SK-N-SH (cell line): ENCODE data around the gene MYCT1. TPM values are rescaled to one million over a fixed set of nuclear protein-coding genes. Genes with fewer than 3 reads are reported as not detected.

Source experiments
- CTCF ChIA-PET: fragments of 300-600, 350-600 bp; formaldehyde crosslinking; extraction: SDS; loops from one replicate; lab custom pipeline; 2021; lab: Yijun Ruan, JAX
- POLR2A ChIA-PET: fragments of 350-600 bp; sonication (Branson Sonifier 250); formaldehyde crosslinking; extraction: SDS; loops from one replicate; lab custom pipeline; 2020; ENCODE audit warnings: antibody characterized with exemption, inconsistent platforms; lab: Yijun Ruan, JAX
- DNase-seq: peaks from one replicate; pipeline ENCODE4 v3.0.0; 2012
- H2AFZ ChIP-seq: fragments of 200-600 bp; sonication (generic); 2 replicates; pipeline ENCODE4 v1.8.1; 2016; ENCODE audit warnings: antibody characterized with exemption, mild to moderate bottlenecking, low read depth
- H3F3A ChIP-seq: fragments of 200-600 bp; sonication (generic); replicated peaks from 2 replicates; pipeline ENCODE3; 2016; ENCODE audit warnings: antibody characterized with exemption, mild to moderate bottlenecking; ENCODE audit not compliant: insufficient read depth
- H3K27ac ChIP-seq, 2 experiments: fragments of 200-500 bp in 1 of 2; fragments of 200-600 bp in 1 of 2; sonication (Bioruptor generic) in 1 of 2; sonication (generic), shearing (Covaris generic) in 1 of 2; 2 replicates each; pipeline versions ENCODE4 v1.5.1 to v1.6.1; 2014 to 2016; ENCODE audit warnings: low read depth in 2 of 2, inconsistent platforms in 1 of 2, low read length in 1 of 2, mild to moderate bottlenecking in 1 of 2, mixed read lengths in 1 of 2
- H3K27me3 ChIP-seq: fragments of 200-600 bp; sonication (generic), shearing (Covaris generic); 2 replicates; pipeline ENCODE4 v1.6.1; 2016; ENCODE audit warnings: mixed run types; ENCODE audit not compliant: insufficient read depth
- H3K36me3 ChIP-seq, 2 experiments: fragments of 200-500 bp in 1 of 2; fragments of 200-600 bp in 1 of 2; sonication (Bioruptor generic) in 1 of 2; sonication (generic) in 1 of 2; replicated peaks in 1 of 2; 2 replicates each; pipeline versions ENCODE3 to v1.5.1; 2014 to 2016; ENCODE audit warnings: low read length in 1 of 2, mild to moderate bottlenecking in 1 of 2; ENCODE audit not compliant: insufficient read depth in 2 of 2, control insufficient read depth in 1 of 2
- H3K4me1 ChIP-seq, 2 experiments: fragments of 200-500 bp in 1 of 2; fragments of 200-600 bp in 1 of 2; sonication (Bioruptor generic) in 1 of 2; sonication (generic), shearing (Covaris generic) in 1 of 2; 2 replicates each; pipeline versions ENCODE4 v1.5.1 to v1.6.1; 2014 to 2016; ENCODE audit warnings: low read depth in 1 of 2, low read length in 1 of 2, mixed run types in 1 of 2; ENCODE audit not compliant: insufficient read depth in 2 of 2, control insufficient read depth in 1 of 2
- H3K4me2 ChIP-seq: fragments of 200-600 bp; sonication (generic), shearing (Covaris generic); 2 replicates; pipeline ENCODE4 v1.6.1; 2017; ENCODE audit warnings: mixed run types
- H3K4me3 ChIP-seq, 2 experiments: fragments of 200-500 bp in 1 of 2; fragments of 200-600 bp in 1 of 2; sonication (Bioruptor generic) in 1 of 2; sonication (generic), shearing (Covaris generic) in 1 of 2; 2 replicates each; pipeline versions ENCODE4 v1.5.1 to v1.8.1; 2014 to 2016; ENCODE audit warnings: low read depth in 2 of 2, inconsistent platforms in 1 of 2, low read length in 1 of 2, mild to moderate bottlenecking in 1 of 2, mixed read lengths in 1 of 2, moderate library complexity in 1 of 2
- H3K79me2 ChIP-seq: fragments of 200-600 bp; sonication (generic); 2 replicates; pipeline ENCODE4 v1.8.1; 2017; ENCODE audit warnings: mild to moderate bottlenecking; ENCODE audit not compliant: insufficient read depth
- H3K9ac ChIP-seq: fragments of 200-600 bp; sonication (generic); 2 replicates; pipeline ENCODE4 v1.6.1; 2017; ENCODE audit warnings: mixed run types
- H3K9me2 ChIP-seq: fragments of 200-600 bp; sonication (generic); 2 replicates; pipeline ENCODE4 v1.6.1; 2017; ENCODE audit warnings: mixed run types
- H3K9me3 ChIP-seq: fragments of 200-600 bp; sonication (generic); 2 replicates; pipeline ENCODE4 v1.6.1; 2017; ENCODE audit warnings: mixed run types, mild to moderate bottlenecking, moderate library complexity
- H4K20me1 ChIP-seq: fragments of 200-600 bp; sonication (generic); 2 replicates; pipeline ENCODE4 v1.6.1; 2017; ENCODE audit warnings: mild to moderate bottlenecking, mixed run types; ENCODE audit not compliant: insufficient read depth
- EP300 ChIP-seq, 2 experiments: IDR thresholded peaks; 2 replicates each; pipeline versions ENCODE4 v1.4.0 to v1.6.1; 2012; ENCODE audit warnings: borderline replicate concordance in 1 of 2, low read depth in 1 of 2, low read length in 1 of 2
- FOSL2 ChIP-seq: IDR thresholded peaks from 2 replicates; pipeline ENCODE4 v1.4.0; 2012; ENCODE audit warnings: low read depth, mild to moderate bottlenecking, moderate library complexity, borderline replicate concordance
- FOXJ3 ChIP-seq: sonication (generic); formaldehyde crosslinking; IDR thresholded peaks from 2 replicates; pipeline ENCODE4 v1.5.1; 2020; ENCODE audit warnings: mild to moderate bottlenecking, missing genetic modification reagents
- FOXM1 ChIP-seq: IDR thresholded peaks from 2 replicates; pipeline ENCODE4 v1.4.0; 2012; ENCODE audit warnings: low read depth, mild to moderate bottlenecking
- MXI1 ChIP-seq: IDR thresholded peaks from 2 replicates; pipeline ENCODE4 v1.6.1; 2012; ENCODE audit warnings: mild to moderate bottlenecking, low read depth, low read length, improper control_type of control experiment
- POLR2AphosphoS5 ChIP-seq: IDR thresholded peaks from 2 replicates; pipeline ENCODE4 v1.6.1; 2012; ENCODE audit warnings: low read depth, low read length
- RAD21 ChIP-seq: IDR thresholded peaks from 2 replicates; pipeline ENCODE4 v1.6.1; 2012; ENCODE audit warnings: mild to moderate bottlenecking, low read length
- RCOR1 ChIP-seq: fragments of 150-350 bp; IDR thresholded peaks from 2 replicates; pipeline ENCODE4 v1.6.1; 2017; ENCODE audit warnings: antibody characterized with exemption, low read length
- SIN3A ChIP-seq: IDR thresholded peaks from 2 replicates; pipeline ENCODE4 v1.6.1; 2012; ENCODE audit warnings: low read depth, mild to moderate bottlenecking, low read length, moderate library complexity, borderline replicate concordance
- SMC3 ChIP-seq: IDR thresholded peaks from 2 replicates; pipeline ENCODE4 v1.6.1; 2012; ENCODE audit warnings: low read depth, low read length, improper control_type of control experiment
- WGBS: methylation state at CpG from one replicate; pipeline ENCODE4 v1.1.6; 2017; ENCODE audit warnings: low lambda C conversion rate; 5-methylcytosine and 5-hydroxymethylcytosine counted together
- polyA plus RNA-seq, 3 experiments: library from polyadenylated mRNA; depleted of rRNA; stranded (reverse); fragments of >200 nt; gene quantifications; 2 replicates each; pipeline ENCODE4 v1.2.3, GENCODE V29; 2012
- TF ChIP-seq, protein P1 (sequence below): fragments of 200-600 bp; sonication (generic); IDR thresholded peaks from 2 replicates; pipeline ENCODE4 v1.6.1; 2017; ENCODE audit warnings: antibody characterized with exemption, mild to moderate bottlenecking, moderate library complexity
- TF ChIP-seq, protein P2 (sequence below): IDR thresholded peaks from 2 replicates; pipeline ENCODE4 v1.4.0; 2012; ENCODE audit warnings: low read depth, borderline replicate concordance

Gene MYCT1
- polyA plus RNA-seq, 1 of the 3 experiments (the other 2 are of a cell fraction): 7.6 TPM

GRCh38 chr6:152669895-152670294 lies 27.8 kb upstream of the MYCT1 start:
- Histone ChIP-seq H3F3A (peaks cover 18% of the 10 kb centered on the region), H3K4me3 (no peak overlapping the region), H3K27ac (peak overlapping the region in 1 of 2 experiments; percentile 92; a peak in 2 of 4 replicates), H3K4me1 (peaks cover 0 to 9% of the 10 kb centered on the region in 2 experiments; a peak in 2 of 4 replicates), H2AFZ (peak overlapping the region; percentile 77; the same call in 1 of the 2 replicates), H3K27me3 (no peaks in the 10 kb centered on the region), H3K4me2 (no peak overlapping the region), H3K9me3 (0 out of 2 replicates have a peak, but pooled peaks cover 2% of the 10 kb centered on the region), H3K9me2 (no peaks in the 10 kb centered on the region), H3K36me3 (no peaks in the 10 kb centered on the region), H3K79me2 (no peaks in the 10 kb centered on the region), H4K20me1 (no peaks in the 10 kb centered on the region), H3K9ac (no peak overlapping the region; the same call in 1 of the 2 replicates)
- POLR2A ChIA-PET: no interaction called here
- CTCF ChIA-PET: interaction anchor here (0.6 to 2.9 kb wide), 20 partner anchors 8 to 539 kb away, joined by 3 to 13 read pairs (median 4); partner anchors contain the start of gene SYNE1
- TF ChIP-seq FOXM1 (no peak), SIN3A (no peak), RCOR1 (no peak), FOXJ3 (CRISPR knock-in tag) (no peak), SMC3 (peak; percentile 52), EP300 (IDR thresholded peaks at IDR 0.05; ENCODE audit: borderline replicate concordance in 1 of 2, low read depth in 1 of 2, low read length in 1 of 2) (no peak), POLR2AphosphoS5 (no peak), RAD21 (peak; percentile 78)
- TF ChIP-seq, protein P1, sequence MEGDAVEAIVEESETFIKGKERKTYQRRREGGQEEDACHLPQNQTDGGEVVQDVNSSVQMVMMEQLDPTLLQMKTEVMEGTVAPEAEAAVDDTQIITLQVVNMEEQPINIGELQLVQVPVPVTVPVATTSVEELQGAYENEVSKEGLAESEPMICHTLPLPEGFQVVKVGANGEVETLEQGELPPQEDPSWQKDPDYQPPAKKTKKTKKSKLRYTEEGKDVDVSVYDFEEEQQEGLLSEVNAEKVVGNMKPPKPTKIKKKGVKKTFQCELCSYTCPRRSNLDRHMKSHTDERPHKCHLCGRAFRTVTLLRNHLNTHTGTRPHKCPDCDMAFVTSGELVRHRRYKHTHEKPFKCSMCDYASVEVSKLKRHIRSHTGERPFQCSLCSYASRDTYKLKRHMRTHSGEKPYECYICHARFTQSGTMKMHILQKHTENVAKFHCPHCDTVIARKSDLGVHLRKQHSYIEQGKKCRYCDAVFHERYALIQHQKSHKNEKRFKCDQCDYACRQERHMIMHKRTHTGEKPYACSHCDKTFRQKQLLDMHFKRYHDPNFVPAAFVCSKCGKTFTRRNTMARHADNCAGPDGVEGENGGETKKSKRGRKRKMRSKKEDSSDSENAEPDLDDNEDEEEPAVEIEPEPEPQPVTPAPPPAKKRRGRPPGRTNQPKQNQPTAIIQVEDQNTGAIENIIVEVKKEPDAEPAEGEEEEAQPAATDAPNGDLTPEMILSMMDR: peak; percentile 69
- 0% methylated on average over 1 of the region's 1 CpG for whole genome bisulfite sequencing
- peak; percentile 27 for DNase-seq

DNA sequence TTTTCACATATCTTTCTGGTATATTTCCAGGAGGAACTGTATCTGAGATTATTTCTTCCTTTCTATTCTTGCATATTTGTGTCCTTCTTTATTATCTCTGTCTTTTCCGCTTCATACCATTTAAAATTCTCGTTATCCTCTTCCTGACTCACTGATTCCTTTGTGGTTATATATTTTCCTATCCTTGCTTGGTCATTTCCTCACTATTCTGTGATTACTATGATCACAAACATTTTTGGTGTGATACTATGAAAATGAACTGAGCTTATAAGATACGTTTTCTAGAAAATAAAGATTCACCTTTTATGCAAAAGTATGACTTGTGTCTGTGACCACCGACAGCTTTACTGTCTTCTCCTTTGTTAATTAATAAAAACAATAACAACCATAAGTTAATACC lies 26.5 kb upstream of the MYCT1 start:
- ChIA-PET POLR2A (interaction anchor here (0.6 kb wide), 1 partner anchor 140 kb away, joined by 3 read pairs; no protein-coding TSS in a partner anchor), CTCF (interaction anchor here (1.0 to 2.4 kb wide), 13 partner anchors 9 to 1036 kb away, joined by 3 to 11 read pairs (median 5); no protein-coding TSS in a partner anchor)
- H3K4me3 ChIP-seq: no peak overlapping the region
- H3K4me1 ChIP-seq: peaks cover 0 to 9% of the 10 kb centered on the region in 2 experiments; a peak in 2 of 4 replicates
- H3K9me2 ChIP-seq: no peaks in the 10 kb centered on the region
- peaks cover 18% of the 10 kb centered on the region for H3F3A ChIP-seq
- peak overlapping the region; percentile 39; the same call in 1 of the 2 replicates for H3K4me2 ChIP-seq
- no peaks in the 10 kb centered on the region for H4K20me1 ChIP-seq
- peak overlapping the region; percentile 77 for H2AFZ ChIP-seq
- H3K27ac ChIP-seq: peak overlapping the region; percentile 50 to 92; a peak in 3 of 4 replicates
- H3K36me3 ChIP-seq: no peaks in the 10 kb centered on the region
- 32% methylated on average over 4 of the region's 4 CpGs for WGBS
- DNase-seq: no peak
- no peaks in the 10 kb centered on the region for H3K27me3 ChIP-seq
- TF ChIP-seq POLR2AphosphoS5 (no peak), EP300 (IDR thresholded peaks at IDR 0.05; ENCODE audit: borderline replicate concordance in 1 of 2, low read depth in 1 of 2, low read length in 1 of 2) (0 out of 4 replicates have a peak, but pooled peaks of 1 of the 2 experiments have one; percentile 22), FOSL2 (0 out of 2 replicates have a peak, but pooled peaks have one; percentile 5), MXI1 (no peak)
- TF ChIP-seq, protein P2, sequence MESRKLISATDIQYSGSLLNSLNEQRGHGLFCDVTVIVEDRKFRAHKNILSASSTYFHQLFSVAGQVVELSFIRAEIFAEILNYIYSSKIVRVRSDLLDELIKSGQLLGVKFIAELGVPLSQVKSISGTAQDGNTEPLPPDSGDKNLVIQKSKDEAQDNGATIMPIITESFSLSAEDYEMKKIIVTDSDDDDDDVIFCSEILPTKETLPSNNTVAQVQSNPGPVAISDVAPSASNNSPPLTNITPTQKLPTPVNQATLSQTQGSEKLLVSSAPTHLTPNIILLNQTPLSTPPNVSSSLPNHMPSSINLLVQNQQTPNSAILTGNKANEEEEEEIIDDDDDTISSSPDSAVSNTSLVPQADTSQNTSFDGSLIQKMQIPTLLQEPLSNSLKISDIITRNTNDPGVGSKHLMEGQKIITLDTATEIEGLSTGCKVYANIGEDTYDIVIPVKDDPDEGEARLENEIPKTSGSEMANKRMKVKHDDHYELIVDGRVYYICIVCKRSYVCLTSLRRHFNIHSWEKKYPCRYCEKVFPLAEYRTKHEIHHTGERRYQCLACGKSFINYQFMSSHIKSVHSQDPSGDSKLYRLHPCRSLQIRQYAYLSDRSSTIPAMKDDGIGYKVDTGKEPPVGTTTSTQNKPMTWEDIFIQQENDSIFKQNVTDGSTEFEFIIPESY: no peak
- TF ChIP-seq, all 33 proteins: peak for 2
- Histone ChIP-seq H3K9ac (peak overlapping the region; percentile 53; the same call in 1 of the 2 replicates), H3K79me2 (no peaks in the 10 kb centered on the region), H3K9me3 (no peaks in the 10 kb centered on the region)
